Endometrium (tissue), 2 donors: ENCODE results near the gene ELANE.

Experiments used
- FAIRE-seq: peaks from 2 replicates; lab custom pipeline; 2012; peaks lifted over from hg19 to GRCh38; lab: Jason Lieb, UNC
- donor health status: control.
- donor health status: control.

The ELANE gene

GRCh38 chr19:852136-853013 lies at the start of gene ELANE:
TSS of gene ELANE (plus strand) at chr19:852303. CDS start at chr19:852329, 26 bp downstream.
- no peak for FAIRE-seq

- FAIRE-seq: no peak
Measured at GRCh38 chr19:802498-803098, 49.5 kb upstream of the ELANE start.

GRCh38 chr19:803099-803561 lies 49.0 kb upstream of the ELANE start:
- no peak for FAIRE-seq

- no peak for FAIRE-seq
Measured at GRCh38 chr19:803686-804418, 48.3 kb upstream of the ELANE start.

- FAIRE-seq: no peak
Measured at GRCh38 chr19:804419-805165, 47.5 kb upstream of the ELANE start.

- FAIRE-seq: no peak
Measured at GRCh38 chr19:805166-805551, 46.9 kb upstream of the ELANE start.

GRCh38 chr19:805600-806550 lies 46.2 kb upstream of the ELANE start:
- FAIRE-seq: no peak

- no peak for FAIRE-seq
Measured at GRCh38 chr19:806815-807421, 45.2 kb upstream of the ELANE start.

- FAIRE-seq: no peak
Measured at GRCh38 chr19:807627-808422, 44.3 kb upstream of the ELANE start.

GRCh38 chr19:808423-808775 lies 43.7 kb upstream of the ELANE start:
- no peak for FAIRE-seq

GRCh38 chr19:810077-810855 lies 41.8 kb upstream of the ELANE start:
- FAIRE-seq: no peak

- FAIRE-seq: no peak
Measured at GRCh38 chr19:810883-811489, 41.1 kb upstream of the ELANE start.

GRCh38 chr19:811506-812048 lies 40.5 kb upstream of the ELANE start:
- no peak for FAIRE-seq

- FAIRE-seq: no peak
Measured at GRCh38 chr19:812049-812746, 39.9 kb upstream of the ELANE start.

GRCh38 chr19:812747-813218 lies 39.3 kb upstream of the ELANE start:
- FAIRE-seq: no peak

GRCh38 chr19:813219-814151 lies 38.6 kb upstream of the ELANE start:
- no peak for FAIRE-seq
